ENCODE data around the gene NWD2. TPM values are rescaled to one million over a fixed set of nuclear protein-coding genes. Genes with fewer than 3 reads are reported as not detected.

NWD2 gene
- total RNA-seq, 3 donors from 2014 or later: not detected

- no peak for ATAC-seq
- no peak for DNase-seq
- Mint-ChIP-seq H3K36me3 (ENCODE audit: insufficient read depth) (no peaks in the 10 kb centered on the region), H3K4me1 (ENCODE audit: low read depth) (no peaks in the 10 kb centered on the region), H3K4me3 (no peak overlapping the region), H3K27me3 (ENCODE audit: low read depth) (no peaks in the 10 kb centered on the region), H3K9me3 (no peaks in the 10 kb centered on the region)
Observed at GRCh38 chr4:37326852-37327251, 82.3 kb downstream of the NWD2 start.

GRCh38 chr4:37338972-37339371 is 94.4 kb downstream of the NWD2 start:
- Mint-ChIP-seq H3K4me3 (no peak overlapping the region), H3K36me3 (ENCODE audit: insufficient read depth) (no peaks in the 10 kb centered on the region), H3K4me1 (ENCODE audit: low read depth) (no peaks in the 10 kb centered on the region), H3K9me3 (no peaks in the 10 kb centered on the region), H3K27me3 (ENCODE audit: low read depth) (no peaks in the 10 kb centered on the region)
- ATAC-seq (no peak), DNase-seq (no peak)

DNA sequence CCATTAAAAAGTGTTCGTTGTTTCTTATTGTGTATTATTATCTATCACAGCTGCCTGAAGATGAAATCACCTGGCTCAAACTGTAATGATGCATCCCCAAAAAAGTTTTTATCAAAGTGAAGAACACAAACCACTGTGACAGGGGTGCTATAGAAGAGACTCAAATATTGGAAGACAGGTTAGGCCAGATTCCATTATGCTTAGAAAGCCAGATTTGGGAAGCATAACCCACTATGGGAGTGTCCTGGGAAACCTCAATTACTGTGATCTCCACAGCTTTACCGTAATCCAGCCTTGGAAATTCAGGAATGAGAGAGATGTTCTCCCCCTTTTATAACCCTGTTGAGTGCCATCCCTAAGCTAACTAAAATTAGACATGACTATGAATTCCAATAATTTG is 114.2 kb downstream of the NWD2 start:
- Mint-ChIP-seq H3K36me3 (ENCODE audit: insufficient read depth) (no peaks in the 10 kb centered on the region), H3K27me3 (ENCODE audit: low read depth) (peaks cover 21% of the 10 kb centered on the region), H3K4me1 (ENCODE audit: low read depth) (no peaks in the 10 kb centered on the region), H3K4me3 (no peak overlapping the region), H3K9me3 (no peaks in the 10 kb centered on the region)
- no peak for ATAC-seq
- DNase-seq: no peak

DNA sequence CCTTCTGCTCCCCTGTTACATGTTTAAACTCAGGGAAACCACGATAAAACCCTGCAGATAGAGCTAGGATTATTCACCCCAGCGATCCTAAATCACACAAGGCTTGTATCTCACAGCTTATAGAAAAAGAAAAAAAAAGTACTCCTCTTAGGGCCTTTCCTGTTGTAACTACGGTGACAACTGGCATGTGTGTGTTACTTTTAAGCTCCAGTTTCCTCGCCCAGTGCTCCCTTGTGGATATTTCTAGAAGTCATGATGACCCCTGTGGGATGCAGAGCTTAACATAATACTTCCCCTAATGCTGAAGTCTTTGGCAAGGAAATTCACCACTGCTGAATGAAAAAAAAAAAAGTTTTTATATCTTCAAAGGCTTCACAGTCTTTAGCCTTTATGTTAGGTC is 114.7 kb downstream of the NWD2 start:
- Mint-ChIP-seq H3K36me3 (ENCODE audit: insufficient read depth) (no peaks in the 10 kb centered on the region), H3K9me3 (no peaks in the 10 kb centered on the region), H3K27me3 (ENCODE audit: low read depth) (peaks cover 21% of the 10 kb centered on the region), H3K4me1 (ENCODE audit: low read depth) (no peaks in the 10 kb centered on the region), H3K4me3 (no peak overlapping the region)
- ATAC-seq: no peak
- DNase-seq: no peak

DNA sequence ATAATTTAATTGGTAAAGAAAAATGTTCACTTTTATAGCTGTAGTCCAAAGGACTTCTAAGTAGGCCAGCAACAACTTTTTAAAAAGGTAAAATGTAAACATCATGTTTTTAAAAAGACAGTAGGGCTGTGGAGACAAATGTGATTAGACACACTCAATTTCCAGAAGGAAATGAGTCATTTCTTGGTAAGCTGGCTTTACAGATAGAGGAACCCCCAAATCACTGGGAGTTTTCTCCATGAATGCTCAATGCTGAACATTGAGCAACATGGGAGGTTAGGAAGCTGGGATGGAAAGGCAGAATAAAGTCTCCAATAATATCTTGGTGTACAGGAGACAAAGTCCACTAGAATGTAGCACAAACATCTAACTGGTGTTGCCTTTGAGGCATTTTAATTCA is 121.3 kb downstream of the NWD2 start:
- Mint-ChIP-seq H3K4me3 (no peak overlapping the region), H3K36me3 (ENCODE audit: insufficient read depth) (no peaks in the 10 kb centered on the region), H3K9me3 (no peaks in the 10 kb centered on the region), H3K4me1 (ENCODE audit: low read depth) (no peaks in the 10 kb centered on the region), H3K27me3 (ENCODE audit: low read depth) (peaks cover 13% of the 10 kb centered on the region)
- ATAC-seq: no peak
- DNase-seq: no peak

DNA sequence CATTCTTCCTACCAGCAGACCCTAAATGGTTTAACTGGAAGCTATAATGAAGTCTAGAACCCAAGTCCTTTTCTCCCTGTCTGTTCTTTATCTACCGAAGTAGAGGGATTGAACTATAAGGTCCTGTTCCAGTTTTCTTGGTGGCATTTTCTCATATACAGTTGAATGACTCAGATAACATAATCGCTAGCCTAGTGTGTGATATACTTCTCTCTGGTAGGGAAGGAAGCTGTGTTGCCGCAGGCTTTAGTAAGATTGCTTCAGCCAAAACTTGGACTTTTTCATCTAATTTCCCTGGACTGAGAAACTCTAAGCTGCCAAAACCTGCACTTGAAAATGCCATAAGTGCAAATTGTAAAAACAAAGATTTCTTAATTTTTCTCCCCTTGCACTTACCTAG is 123.4 kb downstream of the NWD2 start:
- no peaks in the 10 kb centered on the region for H3K36me3 Mint-ChIP-seq (ENCODE audit: insufficient read depth)
- ATAC-seq: no peak
- no peaks in the 10 kb centered on the region for H3K4me1 Mint-ChIP-seq (ENCODE audit: low read depth)
- H3K9me3 Mint-ChIP-seq: no peaks in the 10 kb centered on the region
- DNase-seq: no peak
- H3K27me3 Mint-ChIP-seq (ENCODE audit: low read depth): peaks cover 12% of the 10 kb centered on the region
- no peak overlapping the region for H3K4me3 Mint-ChIP-seq

GRCh38 chr4:37370052-37370451 is 125.5 kb downstream of the NWD2 start:
- Mint-ChIP-seq H3K27me3 (ENCODE audit: low read depth) (peaks cover 9% of the 10 kb centered on the region), H3K4me3 (no peak overlapping the region), H3K9me3 (no peaks in the 10 kb centered on the region), H3K36me3 (ENCODE audit: insufficient read depth) (no peaks in the 10 kb centered on the region), H3K4me1 (ENCODE audit: low read depth) (no peaks in the 10 kb centered on the region)
- no peak for ATAC-seq
- DNase-seq: no peak

DNA sequence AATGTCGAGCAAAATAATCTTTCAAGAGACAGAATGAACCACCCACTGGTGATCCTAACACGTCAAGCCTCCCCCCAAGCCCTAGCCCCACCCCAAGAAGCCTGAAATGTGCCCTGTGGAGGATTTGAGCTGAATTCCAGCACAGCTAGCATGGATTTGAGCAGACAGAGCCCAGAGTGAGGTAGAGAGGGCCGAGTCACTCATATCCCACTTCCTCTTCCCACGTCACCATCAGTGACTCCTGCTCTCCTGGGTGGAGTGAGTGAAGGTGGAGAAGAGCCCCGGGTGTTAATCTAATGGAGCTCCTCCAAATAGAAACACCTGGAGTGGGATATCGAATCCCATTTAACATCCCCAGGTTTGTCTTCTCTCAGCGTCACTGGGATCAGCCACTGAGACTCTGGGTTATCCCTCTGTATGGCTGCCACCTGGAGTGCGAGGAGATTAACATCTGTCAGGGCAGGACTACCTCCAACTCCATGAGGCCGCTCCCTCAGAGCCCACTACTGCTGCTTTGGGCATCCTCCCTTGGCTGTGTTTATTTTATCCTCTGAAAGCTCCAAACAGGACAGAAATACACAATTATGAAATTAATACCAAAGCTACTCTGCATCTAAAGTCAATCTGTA is 136.6 kb downstream of the NWD2 start:
- ATAC-seq: no peak
- peaks cover 10% of the 10 kb centered on the region for H3K27me3 Mint-ChIP-seq (ENCODE audit: low read depth)
- no peaks in the 10 kb centered on the region for H3K4me1 Mint-ChIP-seq (ENCODE audit: low read depth)
- H3K4me3 Mint-ChIP-seq: no peak overlapping the region
- no peaks in the 10 kb centered on the region for H3K36me3 Mint-ChIP-seq (ENCODE audit: insufficient read depth)
- H3K9me3 Mint-ChIP-seq: no peaks in the 10 kb centered on the region
- DNase-seq: no peak

DNA sequence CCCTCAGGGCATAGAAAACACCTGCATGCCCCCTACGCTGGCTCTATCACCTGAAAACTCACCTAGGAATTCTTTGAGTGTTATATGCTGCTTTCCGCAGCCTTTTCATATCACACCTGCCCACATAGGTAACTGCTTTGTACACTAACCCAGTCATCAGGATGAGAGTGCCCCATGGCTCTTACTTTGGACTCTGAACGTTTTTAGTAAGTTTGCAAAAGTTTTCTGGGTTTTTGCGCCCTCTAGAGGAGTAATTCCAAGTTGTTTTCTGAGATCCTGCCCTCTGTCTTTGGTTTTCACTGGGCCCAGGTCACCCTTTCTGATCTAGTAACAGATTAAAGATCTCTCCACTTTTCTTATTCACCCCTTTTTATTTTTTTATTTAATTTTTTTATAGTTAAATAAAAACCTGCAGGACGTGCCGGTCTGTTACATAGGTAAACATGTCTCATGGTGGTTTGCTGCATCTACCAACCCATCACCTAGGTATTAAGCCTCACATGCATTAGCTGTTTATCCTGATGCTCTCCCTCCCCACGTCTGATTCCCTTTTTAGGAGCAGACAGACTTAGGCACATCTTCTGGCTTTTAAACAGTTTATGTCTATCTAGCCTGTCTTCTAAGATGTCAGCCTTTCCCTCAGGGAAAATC is 139.2 kb downstream of the NWD2 start:
- Mint-ChIP-seq H3K4me3 (no peak overlapping the region), H3K4me1 (ENCODE audit: low read depth) (no peaks in the 10 kb centered on the region), H3K9me3 (no peaks in the 10 kb centered on the region), H3K27me3 (ENCODE audit: low read depth) (peaks cover 10% of the 10 kb centered on the region), H3K36me3 (ENCODE audit: insufficient read depth) (no peaks in the 10 kb centered on the region)
- ATAC-seq (no peak), DNase-seq (no peak)

DNA sequence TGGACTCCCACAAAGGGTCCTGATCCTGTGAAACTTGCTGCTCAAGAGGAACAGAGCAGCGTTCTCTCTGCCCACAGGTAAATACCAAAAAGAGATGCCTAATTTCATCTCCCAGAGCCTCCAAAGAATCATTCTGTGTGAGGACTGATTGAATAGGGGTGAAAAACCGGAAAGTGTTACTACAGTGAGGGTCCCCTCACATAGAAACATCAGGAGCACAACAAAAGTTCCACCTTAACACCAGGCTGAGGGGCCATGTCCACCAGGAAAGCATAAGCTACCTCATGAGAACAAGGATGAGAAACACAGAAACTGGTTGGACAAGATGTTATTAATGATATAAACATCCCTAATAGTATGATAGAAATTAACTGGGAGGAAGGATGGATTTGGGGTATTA is 140.9 kb downstream of the NWD2 start:
- no peak for ATAC-seq
- no peak overlapping the region for H3K4me3 Mint-ChIP-seq
- no peak for DNase-seq
- no peaks in the 10 kb centered on the region for H3K4me1 Mint-ChIP-seq (ENCODE audit: low read depth)
- no peaks in the 10 kb centered on the region for H3K36me3 Mint-ChIP-seq (ENCODE audit: insufficient read depth)
- peaks cover 10% of the 10 kb centered on the region for H3K27me3 Mint-ChIP-seq (ENCODE audit: low read depth)
- no peaks in the 10 kb centered on the region for H3K9me3 Mint-ChIP-seq

DNA sequence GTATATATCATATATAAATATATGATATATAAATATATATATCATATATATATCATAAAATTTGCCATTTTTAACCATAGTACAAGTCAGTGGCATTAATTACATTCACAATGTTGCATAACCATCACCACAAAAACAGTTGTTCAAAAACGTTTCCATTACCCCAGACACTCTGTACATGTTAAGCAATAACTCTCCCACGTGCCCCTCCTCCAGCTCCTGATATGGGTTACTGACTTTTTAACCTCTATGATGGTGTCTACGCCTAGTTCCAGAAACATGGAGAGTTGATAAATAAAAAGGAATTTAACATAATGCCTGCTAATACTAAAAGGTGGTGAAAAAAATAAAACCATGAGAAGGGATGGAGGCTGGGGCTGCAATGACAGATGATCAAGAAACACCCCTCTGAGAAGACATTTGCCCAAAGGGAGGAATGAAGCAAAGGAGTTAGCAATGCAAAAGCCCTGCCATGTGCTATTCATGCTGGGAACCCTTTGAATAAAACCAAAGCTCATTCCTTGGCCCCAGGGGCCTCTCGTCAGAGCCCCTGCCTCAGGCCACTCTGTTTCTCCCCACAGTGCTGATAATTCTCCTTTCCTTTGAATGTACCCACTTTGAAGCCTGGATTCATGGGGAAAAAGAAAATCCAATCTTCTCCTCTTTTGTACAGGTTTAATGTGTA is 144.3 kb downstream of the NWD2 start:
- H3K9me3 Mint-ChIP-seq: no peaks in the 10 kb centered on the region
- peaks cover 8% of the 10 kb centered on the region for H3K27me3 Mint-ChIP-seq (ENCODE audit: low read depth)
- H3K4me1 Mint-ChIP-seq (ENCODE audit: low read depth): no peaks in the 10 kb centered on the region
- no peaks in the 10 kb centered on the region for H3K36me3 Mint-ChIP-seq (ENCODE audit: insufficient read depth)
- H3K4me3 Mint-ChIP-seq: no peak overlapping the region
- no peak for DNase-seq
- no peak for ATAC-seq

GRCh38 chr4:37389366-37389765 is 144.8 kb downstream of the NWD2 start:
- H3K36me3 Mint-ChIP-seq (ENCODE audit: insufficient read depth): no peaks in the 10 kb centered on the region
- DNase-seq (no peak), ATAC-seq (no peak)
- no peaks in the 10 kb centered on the region for H3K9me3 Mint-ChIP-seq
- no peak overlapping the region for H3K4me3 Mint-ChIP-seq
- H3K4me1 Mint-ChIP-seq (ENCODE audit: low read depth): peaks cover 2% of the 10 kb centered on the region
- peaks cover 5% of the 10 kb centered on the region for H3K27me3 Mint-ChIP-seq (ENCODE audit: low read depth)

DNA sequence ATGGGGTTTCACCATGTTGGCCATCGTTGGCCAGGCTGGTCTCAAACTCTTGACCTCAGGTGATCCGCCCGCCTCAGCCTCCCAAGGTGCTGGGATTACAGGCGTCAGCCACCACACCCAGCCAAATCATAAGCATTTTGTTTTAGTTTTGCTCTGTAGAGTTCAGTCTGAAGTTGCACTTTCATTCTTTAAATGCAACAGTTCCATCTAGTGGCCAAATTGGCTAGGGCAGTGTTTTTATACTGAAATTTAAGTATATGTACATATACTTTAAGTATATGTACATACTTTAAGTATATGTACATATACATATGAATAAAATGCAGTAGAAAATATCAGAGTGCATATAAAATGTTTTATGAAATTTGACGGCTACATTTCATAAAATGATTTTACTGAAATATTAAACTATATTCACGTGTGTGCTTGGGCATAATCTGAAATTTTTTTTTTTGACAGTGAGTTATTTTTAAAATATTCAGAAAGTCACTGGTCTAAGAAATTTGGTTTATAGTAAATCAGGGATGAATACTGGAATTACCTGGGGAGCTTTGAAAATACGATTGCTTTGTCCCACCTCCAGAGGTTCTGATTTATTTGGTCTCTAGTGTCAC is 145.5 kb downstream of the NWD2 start:
- Mint-ChIP-seq H3K27me3 (ENCODE audit: low read depth) (peaks cover 5% of the 10 kb centered on the region), H3K4me3 (no peak overlapping the region), H3K36me3 (ENCODE audit: insufficient read depth) (no peaks in the 10 kb centered on the region), H3K9me3 (no peaks in the 10 kb centered on the region), H3K4me1 (ENCODE audit: low read depth) (peaks cover 2% of the 10 kb centered on the region)
- DNase-seq (no peak), ATAC-seq (no peak)

GRCh38 chr4:37392521-37393255 is 148.1 kb downstream of the NWD2 start:
- ATAC-seq: no peak
- no peaks in the 10 kb centered on the region for H3K36me3 Mint-ChIP-seq (ENCODE audit: insufficient read depth)
- DNase-seq: no peak
- no peak overlapping the region for H3K4me3 Mint-ChIP-seq
- H3K9me3 Mint-ChIP-seq: no peaks in the 10 kb centered on the region
- H3K27me3 Mint-ChIP-seq (ENCODE audit: low read depth): peaks cover 11% of the 10 kb centered on the region
- H3K4me1 Mint-ChIP-seq (ENCODE audit: low read depth): peaks cover 2% of the 10 kb centered on the region
